Measurements from ENCODE around the gene SERPINA1.
"Not testable (repeated sequence)": the region's sequence is repeated elsewhere in the genome, so short reads cannot be mapped to it uniquely, and the experiment has no call there.

SERPINA1 gene

GRCh38 chr14:94388384-94389103, at the start of gene SERPINA1:
Gene SERPINA1 (minus strand): TSS chr14:94388602. CDS start chr14:94383237, 5,365 bp downstream.
- DNase-seq = no peak

- DNase-seq = no peak
These were observed 40.2 kb upstream of the SERPINA1 start for GRCh38 chr14:94428610-94429009.

GRCh38 chr14:94427016-94427613, 38.7 kb upstream of the SERPINA1 start:
- DNase-seq = no peak

- DNase-seq = no peak
These were observed 38.1 kb upstream of the SERPINA1 start for GRCh38 chr14:94426526-94426925.

- DNase-seq = no peak
These were observed 36.0 kb upstream of the SERPINA1 start for GRCh38 chr14:94424371-94424770.

- DNase-seq = peak; percentile 19
These were observed 35.2 kb upstream of the SERPINA1 start for GRCh38 chr14:94423453-94424056.

- DNase-seq = no peak
These were observed 32.9 kb upstream of the SERPINA1 start for GRCh38 chr14:94421316-94421715.

GRCh38 chr14:94417497-94418205, 29.2 kb upstream of the SERPINA1 start:
- not testable (repeated sequence) for DNase-seq

GRCh38 chr14:94412671-94413638, 24.6 kb upstream of the SERPINA1 start:
- no peak for DNase-seq

GRCh38 chr14:94411638-94412037, 23.2 kb upstream of the SERPINA1 start:
- DNase-seq = no peak

GRCh38 chr14:94409430-94409829, 21.0 kb upstream of the SERPINA1 start:
- DNase-seq = not testable (repeated sequence)

- no peak for DNase-seq
These were observed 20.2 kb upstream of the SERPINA1 start for GRCh38 chr14:94408546-94409095.

GRCh38 chr14:94407906-94408305, 19.5 kb upstream of the SERPINA1 start:
- DNase-seq = no peak

GRCh38 chr14:94406910-94407309, 18.5 kb upstream of the SERPINA1 start:
- no peak for DNase-seq

- DNase-seq = no peak
These were observed 17.1 kb upstream of the SERPINA1 start for GRCh38 chr14:94405486-94405885.

- no peak for DNase-seq
These were observed 16.2 kb upstream of the SERPINA1 start for GRCh38 chr14:94404561-94404960.

- DNase-seq = no peak
These were observed 15.0 kb upstream of the SERPINA1 start for GRCh38 chr14:94403312-94403932.

- DNase-seq = no peak
These were observed 12.7 kb upstream of the SERPINA1 start for GRCh38 chr14:94401083-94401482.

GRCh38 chr14:94400422-94400841, 12.0 kb upstream of the SERPINA1 start:
- DNase-seq = no peak

- no peak for DNase-seq
These were observed 10.1 kb upstream of the SERPINA1 start for GRCh38 chr14:94398536-94398935.

GRCh38 chr14:94398182-94398479, 9.7 kb upstream of the SERPINA1 start:
- no peak for DNase-seq

Measured in SHP77 treated with DMSO at 0.1 percent for 48 hours (cell line).